K562 (cell line): ENCODE data around the gene MAPT. TPM values are rescaled to one million over a fixed set of nuclear protein-coding genes. Genes with fewer than 3 reads are reported as not detected.

Experiments used
- ATAC-seq: fragments of 200-7000 bp; cut with Tn5 transposase; 3 replicates; pipeline ENCODE4 v1.9.1; 2020; ENCODE audit warnings: moderate library complexity
- BruUV-seq: library from RNA; stranded (reverse); fragments of 400-500 nt; replicated peaks from 2 replicates; lab custom pipeline; 2021; lab: Mats Ljungman, UMichigan
- CTCF ChIA-PET: fragments of 300-600 bp; formaldehyde crosslinking; extraction: SDS; loops from one replicate; lab custom pipeline; 2021; ENCODE audit warnings: low intra/inter-chr PET ratio; lab: Yijun Ruan, JAX
- POLR2A ChIA-PET: fragments of 300-600, 350-650 bp; sonication (Branson Sonifier 250); formaldehyde crosslinking; extraction: SDS; loops from one replicate; lab custom pipeline; 2021; ENCODE audit warnings: antibody characterized with exemption, inconsistent platforms; lab: Yijun Ruan, JAX
- DNase-seq, 4 experiments: peaks; one replicate each; pipeline versions ENCODE4 v3.0.0 to v3.0.0-alpha.2; 2011 to 2018; ENCODE audit warnings: low spot score in 3 of 4, mixed read lengths in 3 of 4; ENCODE audit errors: extremely low read depth in 1 of 4
- FAIRE-seq: peaks from 2 replicates; lab custom pipeline; 2011; peaks lifted over from hg19 to GRCh38; lab: Jason Lieb, UNC
- H2AFZ ChIP-seq: 2 replicates; pipeline ENCODE4 v1.6.0; 2011; ENCODE audit warnings: low read depth, low read length, control low read depth, inconsistent platforms
- H3K27ac ChIP-seq: fragments of 200-600 bp; 3 replicates; pipeline ENCODE4 v1.8.0; 2011; ENCODE audit warnings: low read depth, mild to moderate bottlenecking, control low read depth, inconsistent platforms, low read length, moderate library complexity, mixed read lengths; ENCODE audit errors: extremely low read depth
- H3K27me3 ChIP-seq, 2 experiments: fragments of 300-600 bp in 1 of 2; 2 replicates in 1 of 2; 3 replicates in 1 of 2; pipeline versions ENCODE4 v1.6.0 to v1.8.0; 2011; ENCODE audit warnings: inconsistent platforms in 2 of 2, low read length in 2 of 2, mild to moderate bottlenecking in 1 of 2, mixed read lengths in 1 of 2, moderate library complexity in 1 of 2; ENCODE audit not compliant: control insufficient read depth in 2 of 2, insufficient read depth in 2 of 2
- H3K36me3 ChIP-seq: fragments of 300-600 bp; 3 replicates; pipeline ENCODE4 v1.8.0; 2011; ENCODE audit warnings: mild to moderate bottlenecking, low read length, inconsistent platforms; ENCODE audit not compliant: control insufficient read depth, insufficient read depth
- H3K4me1 ChIP-seq, 2 experiments: fragments of 200-600 bp in 1 of 2; replicated peaks in 1 of 2; 2 replicates in 1 of 2; 3 replicates in 1 of 2; pipeline versions ENCODE4 v1.5.1 to v1.8.0; 2011; ENCODE audit warnings: inconsistent platforms in 2 of 2, low read length in 2 of 2, mild to moderate bottlenecking in 1 of 2, mixed read lengths in 1 of 2, moderate library complexity in 1 of 2; ENCODE audit not compliant: control insufficient read depth in 2 of 2, insufficient read depth in 2 of 2
- H3K4me2 ChIP-seq: 2 replicates; pipeline ENCODE4 v1.6.1; 2011; ENCODE audit warnings: low read length, control low read depth, inconsistent platforms, mixed read lengths; ENCODE audit not compliant: insufficient read depth
- H3K4me3 ChIP-seq: fragments of 200-600 bp; sonication (generic), shearing (Covaris generic); 2 replicates; pipeline ENCODE4 v1.5.1; 2016; ENCODE audit warnings: control low read depth, inconsistent platforms
- H3K79me2 ChIP-seq: fragments of 200-600 bp; 3 replicates; pipeline ENCODE4 v1.8.0; 2011; ENCODE audit warnings: low read length, inconsistent platforms; ENCODE audit not compliant: control insufficient read depth, insufficient read depth
- H3K9ac ChIP-seq, 2 experiments: 2 replicates each; pipeline versions ENCODE4 v1.6.0 to v1.6.1; 2011; ENCODE audit warnings: low read depth in 2 of 2, low read length in 2 of 2, control low read depth in 1 of 2, inconsistent platforms in 1 of 2, mild to moderate bottlenecking in 1 of 2, mixed read lengths in 1 of 2; ENCODE audit not compliant: insufficient read depth in 1 of 2
- H3K9me1 ChIP-seq: one replicate; pipeline ENCODE4 v1.6.0; 2011; ENCODE audit warnings: inconsistent platforms, mild to moderate bottlenecking, low read length, moderate library complexity; ENCODE audit not compliant: control insufficient read depth, insufficient read depth
- H3K9me3 ChIP-seq: replicated peaks from 2 replicates; pipeline ENCODE4 v1.5.1; 2011; ENCODE audit warnings: low read depth, low read length, inconsistent platforms; ENCODE audit not compliant: control insufficient read depth, insufficient read depth
- H4K20me1 ChIP-seq: replicated peaks from 2 replicates; pipeline ENCODE4 v1.6.1; 2011; ENCODE audit warnings: low read length, inconsistent platforms, mixed read lengths; ENCODE audit not compliant: control insufficient read depth, insufficient read depth
- CREB1 ChIP-seq, 2 experiments: sonication (generic) in 1 of 2; formaldehyde crosslinking in 1 of 2; IDR thresholded peaks; 2 replicates each; pipeline versions ENCODE4 v1.6.1 to v1.8.0; 2012 to 2022; ENCODE audit warnings: inconsistent platforms in 1 of 2, mild to moderate bottlenecking in 1 of 2, missing genetic modification reagents in 1 of 2, moderate library complexity in 1 of 2
- CUX1 ChIP-seq: fragments of 200-800 bp; sonication (Bioruptor generic); IDR thresholded peaks from 2 replicates; pipeline ENCODE4 v1.6.1; 2016; ENCODE audit warnings: missing genetic modification characterization, missing compliant biosample characterization
- DNMT1 ChIP-seq: fragments of 450-650 bp; IDR thresholded peaks from 2 replicates; pipeline ENCODE4 v1.6.1; 2016; ENCODE audit warnings: antibody characterized with exemption, mild to moderate bottlenecking
- MNT ChIP-seq, 2 experiments: fragments of 450-650 bp; conservative IDR thresholded peaks; 2 replicates each; pipeline ENCODE4 v1.6.1; 2017; ENCODE audit warnings: mild to moderate bottlenecking in 2 of 2, moderate library complexity in 2 of 2
- NBN ChIP-seq: fragments of 450-650 bp; IDR thresholded peaks from 2 replicates; pipeline ENCODE4 v1.6.1; 2016; ENCODE audit warnings: low read depth, mild to moderate bottlenecking
- POLR2A ChIP-seq: fragments of 450-650 bp; conservative IDR thresholded peaks from 2 replicates; pipeline ENCODE4 v1.6.1; 2016
- SRSF7 ChIP-seq: fragments of 200-400 bp; formaldehyde crosslinking; optimal IDR thresholded peaks from 2 replicates; pipeline ENCODE3; 2017; ENCODE audit warnings: mild to moderate bottlenecking, low read depth, low read length
- WGBS: fragments of 100-300 bp; shearing (Covaris generic); methylation state at CpG from one replicate; pipeline ENCODE4 v1.1.6; 2016; ENCODE audit warnings: low coverage, mixed read lengths; ENCODE audit not compliant: insufficient coverage; ENCODE audit errors: missing lambda C conversion rate; 5-methylcytosine and 5-hydroxymethylcytosine counted together
- in situ Hi-C: fragments of 300-500 bp; cut with MboI; formaldehyde crosslinking; loops from 4 replicates; pipeline ENCODE4 v1.15.0; 2018; ENCODE audit warnings: inconsistent platforms, mixed read lengths
- intact Hi-C: fragments of 100-400 bp; cut with micrococcal nuclease; formaldehyde crosslinking; loops from 2 replicates; pipeline ENCODE4 v1.14.2; 2022
- polyA plus RNA-seq, 8 experiments: library from polyadenylated mRNA; depleted of rRNA in 4 of 8; stranded (reverse) in 5 of 8; unstranded in 3 of 8; fragments of >200 nt; fragmentation: Nextera tagmentation in 2 of 8; fragmentation: Illumina TruSeq in 1 of 8; extraction: Ambion mirVana in 2 of 8; extraction: Trizol in 1 of 8; gene quantifications; 2 replicates each; pipeline versions ENCODE4 v1.2.1 to v1.2.3, GENCODE V29; 2011 to 2014; ENCODE audit warnings: inconsistent platforms in 1 of 8, missing spikeins in 1 of 8
- total RNA-seq, 7 experiments: library from RNA; depleted of rRNA in 6 of 7; stranded (reverse); fragments of >200 nt in 6 of 7; fragmentation: Illumina TruSeq in 2 of 7; extraction: Trizol in 2 of 7; gene quantifications; 2 replicates each; pipeline versions ENCODE4 v1.2.1 to v1.2.3, GENCODE V29; 2011 to 2021; ENCODE audit warnings: low replicate concordance in 1 of 7
- TF ChIP-seq, protein P1 (sequence below): conservative IDR thresholded peaks from 2 replicates; pipeline ENCODE4 v1.6.1; 2011; ENCODE audit warnings: low read depth, mild to moderate bottlenecking, low read length; ENCODE audit not compliant: control insufficient read depth

MAPT gene
- total and polyA plus RNA-seq, 9 of the 15 experiments (the other 6 are each of a cell fraction or from before 2014, with no cell fraction given), result 0.04 to 1.1 (median 0.36) TPM

DNA sequence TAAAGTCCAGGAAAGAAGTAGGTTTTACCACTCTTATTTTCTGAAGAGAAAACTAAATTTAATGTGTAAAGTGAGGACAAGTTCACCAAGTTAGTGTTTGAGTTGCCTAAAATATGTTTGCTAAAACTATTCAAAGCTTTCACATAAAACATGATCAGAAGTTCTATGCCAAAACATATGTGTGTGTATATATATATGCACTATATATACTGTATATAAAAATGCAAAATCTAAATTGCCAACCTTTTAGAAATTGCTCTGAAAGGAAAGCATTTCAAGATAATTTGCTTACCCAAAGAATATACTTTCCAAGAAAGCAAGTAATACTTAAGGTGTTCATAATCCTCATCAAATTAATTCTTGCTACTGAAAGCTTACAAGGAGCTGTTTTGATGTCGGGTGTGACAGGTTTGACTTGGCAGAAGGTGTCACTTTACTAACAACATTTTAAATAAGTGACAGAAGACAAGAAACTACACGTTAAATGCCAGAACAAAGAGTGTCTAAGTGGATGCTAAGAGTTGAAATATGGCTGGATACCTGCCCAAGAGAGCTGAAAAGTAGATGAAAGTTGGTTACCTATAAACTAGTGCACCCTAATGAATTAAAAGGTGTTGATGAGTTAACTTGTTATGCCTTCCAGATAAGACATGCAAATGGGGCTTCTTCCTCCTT is 72.4 kb downstream of the MAPT start (continued):
- TF ChIP-seq MNT (conservative IDR thresholded peaks at IDR 0.05) (no peak), DNMT1 (no peak), SRSF7 (no peak), CREB1 (IDR thresholded peaks at IDR 0.05) (no peak), CREB1 (CRISPR knock-in tag; IDR thresholded peaks at IDR 0.05) (no peak), POLR2A (no peak), NBN (no peak)
- TF ChIP-seq, protein P1, sequence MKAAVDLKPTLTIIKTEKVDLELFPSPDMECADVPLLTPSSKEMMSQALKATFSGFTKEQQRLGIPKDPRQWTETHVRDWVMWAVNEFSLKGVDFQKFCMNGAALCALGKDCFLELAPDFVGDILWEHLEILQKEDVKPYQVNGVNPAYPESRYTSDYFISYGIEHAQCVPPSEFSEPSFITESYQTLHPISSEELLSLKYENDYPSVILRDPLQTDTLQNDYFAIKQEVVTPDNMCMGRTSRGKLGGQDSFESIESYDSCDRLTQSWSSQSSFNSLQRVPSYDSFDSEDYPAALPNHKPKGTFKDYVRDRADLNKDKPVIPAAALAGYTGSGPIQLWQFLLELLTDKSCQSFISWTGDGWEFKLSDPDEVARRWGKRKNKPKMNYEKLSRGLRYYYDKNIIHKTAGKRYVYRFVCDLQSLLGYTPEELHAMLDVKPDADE, result no peak

DNA sequence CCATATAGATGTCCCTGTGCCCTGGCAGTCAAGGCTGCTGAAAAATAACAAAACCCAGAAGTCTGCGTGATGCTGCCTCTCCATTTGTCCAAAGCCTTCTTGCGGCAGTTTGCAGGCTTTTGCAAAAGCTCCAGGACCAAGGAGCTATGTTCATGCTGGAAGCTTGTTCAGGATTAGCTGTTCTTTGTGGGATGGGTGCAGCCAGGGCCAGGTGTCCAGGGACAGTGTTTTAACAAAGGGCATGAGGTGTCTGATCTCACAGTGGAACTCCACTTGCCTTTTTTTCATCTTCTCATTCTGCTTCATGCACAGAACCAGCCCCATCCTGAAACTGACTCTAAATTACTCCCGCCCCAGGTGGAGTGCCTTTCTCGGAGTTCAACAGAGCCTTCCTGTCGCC is 73.0 kb downstream of the MAPT start:
- no TSS peak for BruUV-seq

More for the DNA sequence above, 73.0 kb downstream of the MAPT start:
- peaks cover 18 to 28% of the 10 kb centered on the region in 2 experiments for H3K27me3 ChIP-seq
- FAIRE-seq (no peak), ATAC-seq (no peak), DNase-seq (no peak)
- peaks cover 0 to 6% of the 10 kb centered on the region in 2 experiments; a peak in 4 of 5 replicates for H3K4me1 ChIP-seq
- no peak overlapping the region for H3K27ac ChIP-seq
- intact Hi-C loops, result no loop called here
- no peak overlapping the region for H2AFZ ChIP-seq
- 2% methylated on average over 5 of the region's 5 CpGs for WGBS
- TF ChIP-seq CUX1 (CRISPR knock-in tag), result no peak
- no peaks in the 10 kb centered on the region for H3K79me2 ChIP-seq
- H3K36me3 ChIP-seq, result no peaks in the 10 kb centered on the region
- H3K9ac ChIP-seq, result no peak overlapping the region
- ChIA-PET POLR2A (no interaction called here), CTCF (no interaction called here)
- H3K4me3 ChIP-seq, result no peak overlapping the region
- H4K20me1 ChIP-seq, result 0 out of 2 replicates have a peak, but pooled peaks cover 3% of the 10 kb centered on the region
- in situ Hi-C loops, result no loop called here
- no peaks in the 10 kb centered on the region for H3K9me1 ChIP-seq
- H3K9me3 ChIP-seq, result no peaks in the 10 kb centered on the region
- H3K4me2 ChIP-seq, result no peak overlapping the region
